ENCODE data around the gene KDELR1.

KDELR1 gene

GRCh38 chr19:48419158-48419920 lies 28.0 kb upstream of the KDELR1 start:
- no peak for DNase-seq (ENCODE audit: extremely low read depth, low read depth)

GRCh38 chr19:48418317-48419064 lies 27.1 kb upstream of the KDELR1 start:
- DNase-seq (ENCODE audit: extremely low read depth, low read depth) = no peak
- no peak for TF ChIP-seq CTCF (IDR thresholded peaks at IDR 0.05; ENCODE audit: low read depth, low read length)

More at GRCh38 chr19:48419158-48419920, 28.0 kb upstream of the KDELR1 start:
- no peak for TF ChIP-seq CTCF (IDR thresholded peaks at IDR 0.05; ENCODE audit: low read depth, low read length)

GRCh38 chr19:48417421-48417820 lies 26.1 kb upstream of the KDELR1 start:
- TF ChIP-seq CTCF (IDR thresholded peaks at IDR 0.05; ENCODE audit: low read depth, low read length) = no peak
- DNase-seq (ENCODE audit: extremely low read depth, low read depth) = no peak

GRCh38 chr19:48415806-48416221 lies 24.5 kb upstream of the KDELR1 start:
- no peak for DNase-seq (ENCODE audit: extremely low read depth, low read depth)
- no peak for TF ChIP-seq CTCF (IDR thresholded peaks at IDR 0.05; ENCODE audit: low read depth, low read length)

GRCh38 chr19:48415395-48415794 lies 24.0 kb upstream of the KDELR1 start:
- no peak for DNase-seq (ENCODE audit: extremely low read depth, low read depth)
- TF ChIP-seq CTCF (IDR thresholded peaks at IDR 0.05; ENCODE audit: low read depth, low read length) = no peak

GRCh38 chr19:48413879-48414587 lies 22.7 kb upstream of the KDELR1 start:
- DNase-seq (ENCODE audit: extremely low read depth, low read depth) = no peak
- TF ChIP-seq CTCF (IDR thresholded peaks at IDR 0.05; ENCODE audit: low read depth, low read length) = no peak
